Peyer's patch (tissue), 4 donors: ENCODE data around the gene EXOC4.

Source experiments
- POLR2A ChIP-seq, 2 donors: fragments of 450-650 bp; IDR thresholded peaks; one replicate each; pipeline ENCODE4 v1.5.1; 2017; ENCODE audit warnings: antibody characterized with exemption in 2 of 2, mild to moderate bottlenecking in 2 of 2, moderate library complexity in 2 of 2
- TF ChIP-seq, protein P1 (sequence below), 6 experiments: fragments of 450-650 bp in 4 of 6; fragments of 200-600 bp in 2 of 6; sonication (generic) in 1 of 6; IDR thresholded peaks; one replicate each; pipeline ENCODE4 v1.5.1; 2017 to 2019; ENCODE audit warnings: antibody characterized with exemption in 6 of 6, mild to moderate bottlenecking in 3 of 6, moderate library complexity in 1 of 6

DNA sequence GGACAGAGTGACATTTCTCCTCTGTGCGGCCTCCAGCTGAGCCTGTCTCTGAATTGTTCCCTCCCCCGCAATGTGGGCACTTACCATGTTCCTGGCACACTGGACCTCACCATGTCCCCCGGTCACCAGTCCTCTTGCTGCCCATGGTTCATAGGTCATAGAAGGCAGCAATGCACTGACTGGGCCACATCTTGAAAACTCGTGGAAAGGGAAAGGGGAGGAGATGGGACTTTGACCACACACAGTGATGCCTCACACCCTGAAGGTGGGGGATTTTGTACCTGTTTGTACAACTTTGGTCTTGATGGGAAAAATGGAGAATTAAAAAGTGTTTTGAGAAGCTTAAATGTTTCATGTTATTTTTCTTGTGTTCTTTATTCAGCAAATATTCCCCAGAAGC lies 812.5 kb downstream of the EXOC4 start:
- TF ChIP-seq, protein P1, sequence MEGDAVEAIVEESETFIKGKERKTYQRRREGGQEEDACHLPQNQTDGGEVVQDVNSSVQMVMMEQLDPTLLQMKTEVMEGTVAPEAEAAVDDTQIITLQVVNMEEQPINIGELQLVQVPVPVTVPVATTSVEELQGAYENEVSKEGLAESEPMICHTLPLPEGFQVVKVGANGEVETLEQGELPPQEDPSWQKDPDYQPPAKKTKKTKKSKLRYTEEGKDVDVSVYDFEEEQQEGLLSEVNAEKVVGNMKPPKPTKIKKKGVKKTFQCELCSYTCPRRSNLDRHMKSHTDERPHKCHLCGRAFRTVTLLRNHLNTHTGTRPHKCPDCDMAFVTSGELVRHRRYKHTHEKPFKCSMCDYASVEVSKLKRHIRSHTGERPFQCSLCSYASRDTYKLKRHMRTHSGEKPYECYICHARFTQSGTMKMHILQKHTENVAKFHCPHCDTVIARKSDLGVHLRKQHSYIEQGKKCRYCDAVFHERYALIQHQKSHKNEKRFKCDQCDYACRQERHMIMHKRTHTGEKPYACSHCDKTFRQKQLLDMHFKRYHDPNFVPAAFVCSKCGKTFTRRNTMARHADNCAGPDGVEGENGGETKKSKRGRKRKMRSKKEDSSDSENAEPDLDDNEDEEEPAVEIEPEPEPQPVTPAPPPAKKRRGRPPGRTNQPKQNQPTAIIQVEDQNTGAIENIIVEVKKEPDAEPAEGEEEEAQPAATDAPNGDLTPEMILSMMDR (IDR thresholded peaks at IDR 0.05) = no peak
- no peak for TF ChIP-seq POLR2A (IDR thresholded peaks at IDR 0.05)
